ENCODE results near the gene NFIB. TPM values are rescaled to one million over a fixed set of nuclear protein-coding genes. Genes with fewer than 3 reads are reported as not detected.

Gene NFIB
- total RNA-seq, 1 experiment from 2014 or later, result 14.3 TPM

- Histone ChIP-seq H2BK15ac (ENCODE audit: low read depth, low read length) (no peak overlapping the region), H4K20me1 (ENCODE audit: control insufficient read depth, insufficient read depth, insufficient read length) (no peaks in the 10 kb centered on the region), H2BK12ac (ENCODE audit: insufficient read length, low read depth, low read length) (no peak overlapping the region), H3K23ac (ENCODE audit: insufficient read length, low read depth, low read length) (no peak overlapping the region), H3K56ac (ENCODE audit: insufficient read length, low read depth, low read length) (no peak overlapping the region), H3K27ac (ENCODE audit: insufficient read length, low read depth, low read length) (peak overlapping the region; percentile 57), H2AK5ac (ENCODE audit: insufficient read length, low read length) (no peak overlapping the region), H3K27me3 (ENCODE audit: insufficient read depth, low read length) (no peaks in the 10 kb centered on the region), H3T11ph (ENCODE audit: low read length) (no peak overlapping the region), H3K14ac (ENCODE audit: insufficient read depth, low read length) (peak overlapping the region; percentile 4; the same call in 1 of the 2 replicates), H4K91ac (ENCODE audit: insufficient read length, low read depth, low read length) (no peak overlapping the region), H3K4me2 (ENCODE audit: insufficient read depth, insufficient read length, low read length) (peak overlapping the region; percentile 81), H3K23me2 (ENCODE audit: insufficient read length, low read depth, low read length, poor library complexity, severe bottlenecking) (peaks cover 35% of the 10 kb centered on the region), H3K9ac (ENCODE audit: extremely low read depth, insufficient read length, low read length) (peak overlapping the region; percentile 74), H4K5ac (ENCODE audit: insufficient read length, low read depth, low read length) (no peak overlapping the region), H4K8ac (replicated peaks; ENCODE audit: insufficient read length, low read depth, low read length) (no peak overlapping the region), H2BK120ac (ENCODE audit: low read depth, low read length, poor library complexity, severe bottlenecking) (no peak overlapping the region), H2BK20ac (ENCODE audit: low read depth, low read length, poor library complexity, severe bottlenecking) (no peak overlapping the region), H3K9me3 (ENCODE audit: control insufficient read depth, low read depth, low read length) (no peaks in the 10 kb centered on the region), H3K4ac (ENCODE audit: low read depth, low read length) (no peak overlapping the region), H3K79me2 (ENCODE audit: insufficient read depth, low read length) (no peaks in the 10 kb centered on the region), H3K18ac (ENCODE audit: insufficient read length, low read depth, low read length) (peak overlapping the region; percentile 2), H3K4me1 (ENCODE audit: insufficient read depth, low read length) (peaks cover 7% of the 10 kb centered on the region; the same call in 1 of the 2 replicates), H2AFZ (ENCODE audit: low read length) (no peak overlapping the region), H3K79me1 (ENCODE audit: insufficient read depth, low read depth, low read length, poor library complexity, severe bottlenecking) (no peaks in the 10 kb centered on the region), H2BK5ac (ENCODE audit: insufficient read length, low read length) (no peak overlapping the region)
- no CpG with 5 or more reads among the region's 42 CpGs for WGBS (ENCODE audit: extremely low coverage, insufficient read length, low lambda C conversion rate)
- H3K9me3 Mint-ChIP-seq, result 0 out of 5 replicates have a peak, but pooled peaks cover 0 to 2% of the 10 kb centered on the region in 2 experiments
- peak overlapping the region; percentile 92 to 99 for H3K4me3 Mint-ChIP-seq
- no peak for TF ChIP-seq CTCF (conservative IDR thresholded peaks at IDR 0.05)
- DNase-seq, result peak; percentile 58
- H3K27ac Mint-ChIP-seq, result peak overlapping the region; percentile 96 to 98 (median 97); a peak in 6 of 7 replicates
- H3K36me3 Mint-ChIP-seq (ENCODE audit: insufficient read depth in 1 of 3, low read depth in 3 of 3), result peaks cover 0 to 1% (median 0%) of the 10 kb centered on the region in 3 experiments; a peak in 1 of 7 replicates
- H3K4me1 Mint-ChIP-seq, result peaks cover 57 to 61% of the 10 kb centered on the region in 2 experiments
- peaks cover 31% of the 10 kb centered on the region for H3K27me3 Mint-ChIP-seq (ENCODE audit: low read depth)
Observed at GRCh38 chr9:14315875-14316601, 2.1 kb upstream of the NFIB start.

Measured in H9 (cell line).